SU-DHL-6 (cell line): ENCODE results near the gene CHCHD3.

Experiments
- H2AFZ ChIP-seq: fragments of 200-600 bp; sonication (generic); 2 replicates; pipeline ENCODE4 v1.6.1; 2014; ENCODE audit warnings: low read depth, mild to moderate bottlenecking, moderate library complexity, mixed read lengths, antibody characterized with exemption, low read length; ENCODE audit not compliant: severe bottlenecking
- H3F3A ChIP-seq: fragments of 200-600 bp; shearing (Covaris generic); 2 replicates; pipeline ENCODE4 v1.6.0; 2016; ENCODE audit warnings: antibody characterized with exemption, mild to moderate bottlenecking; ENCODE audit not compliant: insufficient read depth
- H3K27ac ChIP-seq: fragments of 200-600 bp; sonication (generic); 2 replicates; pipeline ENCODE4 v1.5.1; 2016; ENCODE audit warnings: low read depth, mild to moderate bottlenecking, low read length, moderate library complexity, mixed read lengths
- H3K27me3 ChIP-seq: fragments of 200-600 bp; sonication (generic), shearing (Covaris generic); 2 replicates; pipeline ENCODE4 v1.6.0; 2014; ENCODE audit warnings: mild to moderate bottlenecking, low read length
- H3K36me3 ChIP-seq: fragments of 200-600 bp; sonication (generic); 2 replicates; pipeline ENCODE4 v1.6.1; 2014; ENCODE audit warnings: mild to moderate bottlenecking, low read length, mixed read lengths
- H3K4me2 ChIP-seq: fragments of 300-600, 200-600 bp; shearing (Covaris generic), sonication (generic); 2 replicates; pipeline ENCODE4 v1.6.0; 2014; ENCODE audit warnings: low read length, low read depth, mild to moderate bottlenecking; ENCODE audit not compliant: poor library complexity, severe bottlenecking
- H3K4me3 ChIP-seq: fragments of 200-600 bp; sonication (generic); 2 replicates; pipeline ENCODE4 v1.5.1; 2014; ENCODE audit warnings: antibody characterized with exemption, low read length, mild to moderate bottlenecking, mixed read lengths; ENCODE audit not compliant: insufficient read depth, poor library complexity, severe bottlenecking
- H3K79me2 ChIP-seq: fragments of 200-600 bp; sonication (generic); 2 replicates; pipeline ENCODE4 v1.6.1; 2014; ENCODE audit warnings: mild to moderate bottlenecking, low read length, moderate library complexity; ENCODE audit not compliant: insufficient read depth
- H3K9ac ChIP-seq: fragments of 200-600 bp; sonication (generic); 2 replicates; pipeline ENCODE4 v1.7.0; 2014; ENCODE audit warnings: mild to moderate bottlenecking, low read length
- H3K9me2 ChIP-seq: fragments of 200-600 bp; sonication (generic); replicated peaks from 2 replicates; pipeline ENCODE4 v1.6.1; 2014; ENCODE audit warnings: low read length; ENCODE audit not compliant: insufficient read depth
- H3K9me3 ChIP-seq: fragments of 200-600 bp; sonication (generic); 2 replicates; pipeline ENCODE4 v1.6.1; 2014; ENCODE audit warnings: low read length, mixed read lengths; ENCODE audit not compliant: insufficient read depth
- H4K20me1 ChIP-seq: fragments of 200-600 bp; sonication (generic); 2 replicates; pipeline ENCODE4 v1.6.1; 2014; ENCODE audit warnings: low read depth, mild to moderate bottlenecking, antibody characterized with exemption, low read length, moderate library complexity, mixed read lengths
- EZH2phosphoT487 ChIP-seq: fragments of 200-600 bp; sonication (generic), shearing (Covaris generic); conservative IDR thresholded peaks from 2 replicates; pipeline ENCODE4 v1.6.1; 2018; ENCODE audit warnings: mild to moderate bottlenecking, antibody characterized with exemption, low read length, moderate library complexity, mixed read lengths
- TF ChIP-seq, protein P1 (sequence below): fragments of 200-600 bp; sonication (generic); IDR thresholded peaks from one replicate; pipeline ENCODE4 v1.5.1; 2017; ENCODE audit warnings: antibody characterized with exemption, mild to moderate bottlenecking, low read length, moderate library complexity; ENCODE audit not compliant: insufficient read depth, poor library complexity, severe bottlenecking

CHCHD3 gene

DNA sequence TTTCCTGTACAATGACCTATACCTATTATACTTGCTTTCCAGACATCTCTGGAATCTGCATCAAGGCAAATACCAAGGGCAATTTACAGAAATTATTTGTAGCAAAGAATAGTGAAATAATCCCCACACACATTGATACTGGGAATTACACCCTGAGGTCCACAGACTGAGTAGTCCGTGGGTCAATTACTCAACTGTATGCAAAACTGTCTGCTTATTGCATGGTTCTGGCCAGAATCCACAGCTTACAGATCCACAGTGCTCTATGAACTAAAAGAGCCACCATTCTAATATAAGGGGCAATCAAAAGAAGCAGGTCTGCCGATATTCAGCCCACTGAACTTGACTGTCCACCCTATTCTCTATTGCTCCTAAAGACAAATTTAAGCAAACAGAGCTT lies 5.7 kb downstream of the CHCHD3 start:
- H3K4me2 ChIP-seq: no peak overlapping the region
- no peak for TF ChIP-seq EZH2phosphoT487
- TF ChIP-seq, protein P1, sequence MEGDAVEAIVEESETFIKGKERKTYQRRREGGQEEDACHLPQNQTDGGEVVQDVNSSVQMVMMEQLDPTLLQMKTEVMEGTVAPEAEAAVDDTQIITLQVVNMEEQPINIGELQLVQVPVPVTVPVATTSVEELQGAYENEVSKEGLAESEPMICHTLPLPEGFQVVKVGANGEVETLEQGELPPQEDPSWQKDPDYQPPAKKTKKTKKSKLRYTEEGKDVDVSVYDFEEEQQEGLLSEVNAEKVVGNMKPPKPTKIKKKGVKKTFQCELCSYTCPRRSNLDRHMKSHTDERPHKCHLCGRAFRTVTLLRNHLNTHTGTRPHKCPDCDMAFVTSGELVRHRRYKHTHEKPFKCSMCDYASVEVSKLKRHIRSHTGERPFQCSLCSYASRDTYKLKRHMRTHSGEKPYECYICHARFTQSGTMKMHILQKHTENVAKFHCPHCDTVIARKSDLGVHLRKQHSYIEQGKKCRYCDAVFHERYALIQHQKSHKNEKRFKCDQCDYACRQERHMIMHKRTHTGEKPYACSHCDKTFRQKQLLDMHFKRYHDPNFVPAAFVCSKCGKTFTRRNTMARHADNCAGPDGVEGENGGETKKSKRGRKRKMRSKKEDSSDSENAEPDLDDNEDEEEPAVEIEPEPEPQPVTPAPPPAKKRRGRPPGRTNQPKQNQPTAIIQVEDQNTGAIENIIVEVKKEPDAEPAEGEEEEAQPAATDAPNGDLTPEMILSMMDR: no peak
- no peaks in the 10 kb centered on the region for H3F3A ChIP-seq
- no peak overlapping the region for H3K4me3 ChIP-seq
- no peak overlapping the region for H3K9ac ChIP-seq
- H3K9me3 ChIP-seq: no peaks in the 10 kb centered on the region
- H4K20me1 ChIP-seq: peaks cover 35% of the 10 kb centered on the region
- no peaks in the 10 kb centered on the region for H3K9me2 ChIP-seq
- H3K79me2 ChIP-seq: peaks cover 100% of the 10 kb centered on the region
- no peaks in the 10 kb centered on the region for H3K27me3 ChIP-seq
- H3K27ac ChIP-seq: no peak overlapping the region
- no peak overlapping the region for H2AFZ ChIP-seq
- 0 out of 2 replicates have a peak, but pooled peaks cover 5% of the 10 kb centered on the region for H3K36me3 ChIP-seq

DNA sequence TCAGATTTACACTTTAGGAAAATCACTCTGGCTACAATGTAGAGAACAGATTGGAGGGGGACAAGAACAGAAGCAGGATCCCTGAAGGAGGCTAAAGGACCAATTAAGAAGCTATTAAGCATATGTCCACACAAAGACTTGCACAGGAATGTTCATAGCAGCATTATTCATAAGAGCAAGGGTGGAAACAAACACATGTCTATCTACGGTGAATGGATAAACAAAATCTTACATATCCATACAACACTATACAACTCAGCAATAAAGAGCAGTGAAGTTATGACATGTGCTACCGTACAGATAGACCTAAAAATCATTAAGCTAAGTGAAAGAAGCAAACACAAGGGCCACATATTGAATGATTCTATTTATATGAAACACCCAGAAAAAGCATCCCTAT lies 10.4 kb downstream of the CHCHD3 start:
- H4K20me1 ChIP-seq: peaks cover 9% of the 10 kb centered on the region; the same call in 1 of the 2 replicates
- peaks cover 21% of the 10 kb centered on the region; the same call in 1 of the 2 replicates for H3K36me3 ChIP-seq
- no peak overlapping the region for H2AFZ ChIP-seq
- H3K79me2 ChIP-seq: peaks cover 80% of the 10 kb centered on the region
- no peak overlapping the region for H3K4me2 ChIP-seq
- TF ChIP-seq, protein P1: no peak
- no peak for TF ChIP-seq EZH2phosphoT487
- no peaks in the 10 kb centered on the region for H3F3A ChIP-seq
- no peak overlapping the region for H3K4me3 ChIP-seq
- no peak overlapping the region for H3K9ac ChIP-seq
- no peaks in the 10 kb centered on the region for H3K27me3 ChIP-seq
- H3K9me3 ChIP-seq: no peaks in the 10 kb centered on the region
- H3K9me2 ChIP-seq: no peaks in the 10 kb centered on the region
- no peak overlapping the region for H3K27ac ChIP-seq

DNA sequence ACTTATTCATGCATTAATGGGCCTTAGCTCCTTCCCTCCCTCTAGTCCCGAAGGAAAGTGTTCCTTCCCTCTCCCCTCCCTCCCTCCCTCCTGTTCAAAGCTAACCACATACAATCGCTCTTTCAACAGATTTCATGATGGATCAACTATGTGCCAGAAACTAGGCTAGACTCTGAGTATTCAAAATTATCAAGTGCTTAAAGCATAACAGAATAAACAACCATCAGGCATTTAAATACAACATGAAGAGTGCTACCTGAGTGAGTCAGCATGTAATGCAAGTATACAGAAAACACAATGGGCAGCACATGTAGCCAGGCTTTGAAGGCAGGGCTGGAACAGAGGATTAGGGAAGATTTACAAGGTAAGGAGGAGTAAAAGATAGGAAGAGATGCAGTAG lies 11.3 kb downstream of the CHCHD3 start:
- H3K27ac ChIP-seq: no peak overlapping the region
- no peaks in the 10 kb centered on the region for H3F3A ChIP-seq
- no peaks in the 10 kb centered on the region for H3K27me3 ChIP-seq
- peaks cover 22% of the 10 kb centered on the region; the same call in 1 of the 2 replicates for H3K36me3 ChIP-seq
- H2AFZ ChIP-seq: no peak overlapping the region
- H3K9me3 ChIP-seq: no peaks in the 10 kb centered on the region
- H3K79me2 ChIP-seq: peaks cover 75% of the 10 kb centered on the region
- H4K20me1 ChIP-seq: peaks cover 4% of the 10 kb centered on the region; the same call in 1 of the 2 replicates
- no peaks in the 10 kb centered on the region for H3K9me2 ChIP-seq
- TF ChIP-seq EZH2phosphoT487: no peak
- TF ChIP-seq, protein P1: no peak
- no peak overlapping the region for H3K4me3 ChIP-seq
- H3K9ac ChIP-seq: no peak overlapping the region
- no peak overlapping the region for H3K4me2 ChIP-seq
